CD4-positive, alpha-beta T cell treated with Interleukin-21 for 1 hour (primary cell): ENCODE data around the gene TNIK.

Source experiments
- DNase-seq: peaks from one replicate; pipeline ENCODE4 v3.0.0-alpha.2; 2020

Gene TNIK

DNA sequence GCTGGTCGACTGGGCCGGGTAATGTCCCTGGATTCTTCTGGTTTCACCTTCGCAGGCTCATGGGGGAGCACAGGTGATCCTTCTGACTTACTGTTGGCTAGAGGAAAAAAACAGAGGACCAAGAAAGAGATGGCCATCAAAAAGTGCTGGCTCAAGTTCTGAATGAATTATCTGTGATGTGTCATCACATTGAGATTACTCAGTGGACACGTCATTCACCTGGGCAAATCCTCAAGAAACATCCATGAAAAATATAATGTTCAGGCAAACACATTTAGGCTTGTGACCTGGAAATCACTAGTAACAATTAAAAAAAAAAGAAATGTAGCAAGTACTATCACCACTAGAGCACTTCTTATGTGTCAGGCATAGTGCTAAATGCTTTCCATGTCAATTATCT lies 352.1 kb downstream of the TNIK start:
- no peak for DNase-seq

DNA sequence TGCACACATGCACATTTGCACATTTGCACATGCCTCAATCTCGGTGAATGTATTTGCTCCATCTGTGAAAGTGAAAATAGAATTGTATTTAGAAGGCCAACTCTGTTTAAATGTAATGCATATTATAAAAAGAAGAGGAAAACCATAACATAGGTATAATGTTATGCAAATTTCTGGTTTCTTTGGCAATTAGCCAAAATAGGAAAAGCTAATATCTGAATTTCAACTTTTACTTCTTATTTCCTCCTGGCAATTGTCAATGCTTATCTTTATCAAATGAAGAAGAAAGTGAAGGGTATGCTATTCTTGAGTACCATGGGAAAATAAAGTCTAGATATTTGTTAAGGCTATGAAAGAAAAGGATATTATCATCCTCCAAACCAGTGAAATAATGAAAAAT lies 357.0 kb downstream of the TNIK start:
- no peak for DNase-seq

DNA sequence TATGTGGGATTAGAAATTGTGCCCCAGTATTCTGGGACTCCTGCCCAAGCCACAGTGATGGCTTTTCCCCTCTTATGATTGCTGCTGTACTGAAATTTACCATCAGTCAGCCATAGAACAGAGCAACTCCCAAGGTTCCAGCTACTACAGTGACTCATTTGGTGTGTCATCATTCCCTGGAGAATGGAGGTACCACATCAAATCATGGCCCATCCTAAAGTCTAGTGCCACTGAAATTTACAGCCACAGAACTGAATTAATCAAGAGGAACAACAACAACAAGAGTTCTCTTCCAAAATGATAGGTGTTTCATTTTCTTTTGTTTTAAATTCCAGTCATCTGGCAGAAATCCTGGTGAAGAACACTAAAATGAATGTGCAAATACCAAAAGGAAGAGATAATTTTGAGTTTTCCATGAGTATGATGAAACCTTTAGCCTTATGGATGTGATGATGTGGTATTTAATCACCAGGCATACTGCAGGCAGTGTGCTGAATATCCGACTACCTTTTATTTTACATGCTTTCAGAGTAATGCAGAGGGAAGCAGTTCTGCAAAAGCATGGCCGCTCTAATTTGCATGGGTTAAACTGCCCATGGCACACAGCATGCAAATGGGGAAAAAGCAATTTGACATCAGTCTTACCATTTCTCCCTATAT lies 358.1 kb downstream of the TNIK start:
- DNase-seq, result no peak

DNA sequence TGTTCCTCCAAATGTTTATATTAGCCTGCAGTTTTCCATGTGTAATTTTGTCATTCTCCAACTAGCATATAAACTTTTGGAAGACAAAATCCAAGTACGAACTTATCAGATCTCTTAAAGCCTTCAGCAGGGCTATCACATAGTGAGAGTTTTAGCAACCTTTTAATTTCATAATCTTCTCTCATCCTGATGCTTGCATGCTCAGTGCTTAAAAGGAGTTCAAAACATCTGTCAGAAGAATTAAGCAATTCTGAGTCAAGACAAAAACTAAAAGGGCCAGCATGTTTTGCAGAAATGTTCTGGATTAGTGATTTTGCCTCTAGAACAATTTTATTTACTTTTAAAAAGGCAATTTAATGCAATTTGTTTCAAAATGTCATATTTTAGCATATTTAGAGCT lies 360.3 kb downstream of the TNIK start:
- DNase-seq, result no peak

DNA sequence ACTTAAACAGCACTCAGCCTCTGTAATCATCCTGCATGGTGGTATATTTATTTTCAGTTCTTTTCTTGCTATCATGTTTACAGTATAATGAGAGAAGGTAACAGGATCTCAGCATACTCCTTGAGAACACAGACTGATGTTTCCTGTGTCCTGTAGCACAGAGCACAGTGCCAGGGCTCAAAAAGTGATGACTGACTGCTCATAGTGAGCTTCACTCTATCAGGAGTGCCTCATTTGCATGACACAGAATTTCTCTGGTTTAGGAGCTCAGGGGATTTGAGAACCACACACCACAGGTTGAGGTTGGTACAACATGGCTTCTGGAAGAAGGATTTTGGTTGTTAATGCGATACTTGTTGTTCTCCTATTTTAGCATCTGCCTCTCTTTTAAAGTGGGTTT lies 365.1 kb downstream of the TNIK start:
- DNase-seq, result no peak

DNA sequence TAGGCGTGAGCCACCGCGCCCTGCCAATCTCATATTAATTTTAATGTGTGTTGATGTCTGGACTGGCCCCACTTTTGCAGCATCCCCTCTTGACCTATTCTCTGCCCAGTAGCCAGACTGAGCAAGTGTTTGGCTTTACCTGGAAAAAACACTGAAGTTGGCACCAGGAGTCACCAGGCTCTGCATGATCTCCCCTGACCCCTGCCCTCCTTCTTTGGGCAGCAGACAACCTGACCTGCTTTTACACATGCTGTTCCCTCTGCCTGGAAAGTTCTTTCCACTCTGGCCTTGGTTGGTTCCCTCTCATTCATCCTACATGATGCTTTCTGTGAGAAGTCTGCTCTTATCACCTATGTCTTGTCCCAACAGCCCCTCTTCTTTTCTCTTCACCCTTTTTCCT lies 365.8 kb downstream of the TNIK start:
- no peak for DNase-seq

DNA sequence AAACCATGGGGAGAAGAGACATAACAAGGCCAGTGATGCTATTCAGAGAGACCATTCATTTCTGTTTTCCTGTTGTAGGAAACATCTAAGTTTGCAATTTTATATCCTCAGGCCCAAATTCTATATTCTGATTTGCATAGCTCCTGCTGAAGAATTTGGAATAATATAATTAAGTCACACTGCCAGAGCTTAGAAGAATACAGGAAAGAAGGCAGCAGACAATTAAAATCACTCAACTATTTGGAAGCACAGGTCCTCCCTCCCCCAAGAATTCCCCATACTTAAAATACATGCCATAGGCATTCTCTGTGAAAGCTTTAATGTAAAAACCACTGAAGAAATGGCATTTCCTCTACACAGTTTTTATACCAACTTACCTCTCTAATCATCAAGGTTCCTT lies 366.7 kb downstream of the TNIK start:
- no peak for DNase-seq

DNA sequence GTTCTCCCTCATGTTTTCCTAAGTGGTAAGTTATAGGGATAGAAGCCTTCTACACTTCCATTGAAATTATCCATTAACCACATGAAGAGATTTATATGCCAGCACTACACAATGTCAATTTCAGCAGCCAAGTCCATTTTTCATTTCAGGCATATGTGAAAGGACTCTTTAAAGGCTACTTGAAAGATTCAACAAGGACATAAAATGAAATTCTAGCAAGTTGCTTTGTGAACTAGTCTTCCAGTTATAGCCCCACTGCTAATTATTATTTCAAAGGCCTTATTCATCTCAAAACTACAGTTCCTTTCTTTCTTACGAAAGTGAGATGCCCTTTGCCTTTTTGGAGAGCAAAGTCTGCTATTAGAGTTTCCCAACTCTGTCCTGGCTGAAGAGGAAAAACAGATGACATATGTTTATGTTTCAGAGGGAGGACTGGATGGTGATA lies 367.7 kb downstream of the TNIK start:
- DNase-seq, result no peak

DNA sequence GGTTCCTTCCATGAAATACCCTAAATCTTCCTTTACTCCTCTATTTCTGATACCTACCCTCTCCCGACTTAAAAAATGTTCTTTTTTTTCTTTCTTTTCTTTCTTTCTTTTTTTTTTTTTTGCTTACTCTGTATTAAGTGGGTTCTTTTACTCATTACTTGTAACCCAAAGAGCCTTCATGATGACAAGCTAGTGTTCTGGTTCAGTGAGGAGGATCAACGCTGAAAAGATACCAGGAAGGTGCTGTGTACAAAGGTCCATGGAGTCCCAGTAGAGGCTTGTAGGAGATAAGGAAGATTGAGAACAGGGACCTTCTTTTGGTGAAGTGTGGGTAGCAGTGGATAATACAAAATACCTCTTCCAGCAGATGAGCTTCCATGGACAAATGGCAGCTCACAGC lies 369.9 kb downstream of the TNIK start:
- no peak for DNase-seq

DNA sequence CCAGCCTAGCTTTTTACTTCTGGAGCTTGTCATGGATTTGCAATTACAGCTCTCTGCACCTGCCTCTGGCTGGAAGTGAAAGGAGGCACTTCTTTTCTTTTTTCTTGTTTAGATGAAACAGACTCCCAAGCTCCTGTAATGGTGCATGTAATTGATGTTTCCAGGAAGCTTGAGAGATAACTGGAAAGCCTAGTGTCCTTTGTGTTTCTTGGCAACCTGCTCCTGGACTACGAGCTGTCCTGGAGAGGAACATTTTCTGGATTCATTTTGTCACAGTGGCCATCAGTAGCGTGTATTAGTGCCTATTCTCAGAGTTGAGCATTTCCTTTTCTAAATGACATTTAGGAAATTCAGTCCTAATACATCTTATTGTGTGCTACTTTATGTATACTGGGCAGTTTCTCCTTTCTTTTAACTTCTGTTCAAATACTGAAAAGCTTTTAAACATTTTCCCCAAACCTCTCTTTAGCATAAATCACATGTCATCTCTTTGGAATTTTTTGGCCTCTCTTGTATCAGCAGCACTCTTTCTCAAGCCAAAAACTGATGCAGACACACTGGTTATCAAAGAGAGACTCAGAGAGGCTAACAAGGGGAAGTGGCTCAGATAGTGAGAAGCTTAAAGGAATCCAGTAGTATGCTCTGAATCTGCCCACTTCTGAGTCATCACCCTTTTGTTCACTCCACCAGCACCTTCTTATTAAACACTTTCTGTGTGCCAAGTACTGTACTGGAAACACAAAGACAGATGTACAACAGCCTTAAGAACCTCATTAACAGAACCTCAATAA lies 371.0 kb downstream of the TNIK start:
- no peak for DNase-seq

DNA sequence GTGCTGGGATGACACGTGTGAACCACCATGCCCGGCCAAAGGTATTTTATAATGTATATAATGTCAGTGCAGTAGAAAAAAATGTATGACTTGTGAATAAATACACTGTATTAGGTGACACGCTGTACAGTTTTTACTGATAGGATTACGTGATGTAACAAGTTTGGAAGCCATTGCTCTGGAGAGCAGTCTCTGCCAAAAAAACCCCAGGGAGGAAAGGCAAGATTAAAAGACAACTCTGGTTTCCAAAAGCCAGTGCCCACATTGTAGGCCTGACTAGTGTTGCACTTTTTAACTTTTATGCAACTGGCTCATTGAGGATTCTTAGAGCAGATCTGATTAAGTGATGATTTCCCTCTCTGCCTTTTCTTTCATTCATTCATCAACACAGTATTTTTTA lies 371.7 kb downstream of the TNIK start:
- DNase-seq, result no peak

DNA sequence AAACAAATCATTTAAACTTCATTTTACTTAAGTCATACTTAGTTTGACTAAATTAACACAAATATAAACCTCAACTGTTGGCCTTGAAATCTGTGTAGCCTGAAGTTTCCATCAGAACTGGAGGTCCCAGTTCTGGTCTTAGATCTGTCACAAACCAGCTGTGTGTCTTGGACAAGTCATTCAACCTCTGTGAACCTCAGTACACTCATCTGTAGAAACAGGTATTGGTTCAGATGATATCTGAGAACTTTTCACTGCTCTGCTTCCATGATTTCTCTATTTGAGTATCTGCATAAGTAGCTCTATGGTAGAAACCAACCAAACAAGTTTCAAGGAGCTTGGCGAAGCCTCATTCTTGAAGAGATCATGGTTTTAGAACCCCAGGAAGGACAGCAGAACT lies 373.3 kb downstream of the TNIK start:
- no peak for DNase-seq

DNA sequence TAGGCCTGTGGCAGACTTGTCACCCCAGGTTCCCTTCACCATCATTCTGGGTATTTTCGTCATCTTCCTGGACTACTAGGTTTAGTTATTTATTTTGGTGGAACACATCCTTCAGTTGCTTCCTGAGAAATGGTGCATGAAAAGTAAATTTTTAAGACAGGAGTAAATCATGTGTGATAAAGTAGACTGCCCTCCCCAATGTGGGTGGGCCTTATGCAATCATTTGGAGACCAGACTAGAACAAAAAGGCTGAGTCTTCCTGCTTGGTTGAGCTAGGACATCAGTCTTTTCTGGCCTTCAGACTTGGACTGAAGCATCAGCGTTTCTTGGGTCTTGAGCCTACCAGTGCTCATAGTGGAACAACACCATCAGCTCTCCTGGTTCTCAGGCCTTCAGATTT lies 382.9 kb downstream of the TNIK start:
- DNase-seq, result no peak

DNA sequence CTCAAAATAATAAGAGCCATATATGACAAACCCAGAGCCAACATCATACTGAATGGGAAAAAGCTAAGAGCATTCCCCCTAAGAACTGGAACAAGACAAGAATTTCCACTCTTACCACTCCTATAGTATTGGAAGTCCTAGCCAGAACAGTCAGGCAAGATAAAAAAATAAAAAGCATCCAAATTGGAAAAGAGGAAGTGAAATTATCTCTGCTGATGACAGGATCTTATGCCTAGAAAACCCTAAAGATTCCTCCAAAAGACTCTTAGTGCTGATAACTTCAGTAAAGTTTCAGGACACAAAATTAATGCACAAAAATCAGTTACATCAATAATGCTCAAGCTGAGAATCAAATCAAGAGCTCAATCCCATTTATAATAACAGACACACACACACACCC lies 387.8 kb downstream of the TNIK start:
- DNase-seq, result no peak

DNA sequence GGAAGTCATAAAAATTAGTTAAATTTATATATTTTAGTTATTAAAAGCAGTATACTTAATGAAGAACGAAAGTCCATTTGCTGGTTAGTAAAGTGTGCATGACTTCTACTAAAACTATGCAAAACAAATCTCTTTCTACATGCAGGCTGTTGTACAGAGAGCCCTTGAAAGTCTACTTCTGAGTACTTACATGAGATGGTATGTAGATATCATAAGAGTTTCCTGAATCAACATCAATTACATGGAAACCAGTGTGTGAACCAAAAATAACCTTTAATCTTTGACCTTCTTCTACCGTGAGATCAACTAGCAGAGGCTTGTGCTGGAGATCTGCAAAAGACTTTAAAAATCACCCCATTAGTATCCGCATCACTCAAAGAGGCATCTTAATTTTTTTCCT lies 391.5 kb downstream of the TNIK start:
- no peak for DNase-seq

DNA sequence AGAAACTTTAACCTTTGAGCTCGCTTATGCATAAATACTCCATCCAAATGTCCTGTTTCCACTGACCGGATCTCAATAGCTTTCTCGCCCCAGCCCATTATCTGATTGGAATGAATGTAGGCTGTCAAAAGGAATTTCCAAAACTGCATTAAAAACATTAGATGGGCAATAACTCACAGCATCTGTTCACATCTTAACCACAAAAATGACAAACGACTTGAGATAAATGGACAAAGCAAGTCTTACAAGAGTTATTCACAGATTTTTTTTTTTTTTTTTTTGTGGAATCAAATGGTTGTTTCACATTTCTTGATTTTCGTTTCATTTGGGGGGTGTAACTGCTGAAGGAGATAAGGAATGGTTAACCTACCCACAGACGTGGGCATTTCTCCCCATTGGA lies 394.0 kb downstream of the TNIK start:
- DNase-seq, result no peak

DNA sequence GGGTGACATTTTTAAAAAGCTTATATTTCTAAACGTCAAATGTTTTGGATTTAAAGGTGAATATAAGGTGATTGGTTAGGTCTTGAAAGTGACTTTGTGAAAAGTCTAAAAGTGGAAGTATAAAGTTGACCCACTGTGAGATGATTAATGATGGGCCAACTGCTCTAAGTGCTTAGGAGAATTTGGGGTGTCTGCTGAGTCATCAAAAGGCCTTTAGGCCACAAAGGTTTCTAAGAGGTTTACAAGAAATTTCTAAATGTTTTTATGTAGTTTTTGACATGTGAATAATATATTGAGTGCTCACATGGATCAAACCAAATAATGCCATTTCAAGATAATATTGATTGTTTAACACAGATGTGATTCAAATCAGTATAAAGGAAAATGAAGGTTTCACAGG lies 394.5 kb downstream of the TNIK start:
- no peak for DNase-seq

DNA sequence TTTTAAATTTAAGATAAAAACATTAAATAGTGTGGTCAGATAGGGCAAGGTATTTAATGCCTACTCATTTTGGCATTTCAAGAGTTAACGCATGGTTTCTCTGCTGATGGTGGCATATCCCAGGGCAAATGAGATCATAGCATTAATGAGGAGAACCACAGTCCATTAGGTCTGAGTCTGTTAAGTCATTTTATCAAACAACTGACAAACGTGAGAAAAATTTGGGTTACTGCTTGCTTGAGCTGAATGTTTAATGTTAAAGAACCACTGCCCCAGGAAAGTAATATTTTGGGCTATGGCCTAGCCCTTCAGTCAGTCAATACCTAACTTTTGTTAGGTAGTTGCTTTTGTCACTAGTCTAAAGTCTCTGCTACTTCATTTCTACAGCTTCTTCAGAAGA lies 395.7 kb downstream of the TNIK start:
- no peak for DNase-seq

DNA sequence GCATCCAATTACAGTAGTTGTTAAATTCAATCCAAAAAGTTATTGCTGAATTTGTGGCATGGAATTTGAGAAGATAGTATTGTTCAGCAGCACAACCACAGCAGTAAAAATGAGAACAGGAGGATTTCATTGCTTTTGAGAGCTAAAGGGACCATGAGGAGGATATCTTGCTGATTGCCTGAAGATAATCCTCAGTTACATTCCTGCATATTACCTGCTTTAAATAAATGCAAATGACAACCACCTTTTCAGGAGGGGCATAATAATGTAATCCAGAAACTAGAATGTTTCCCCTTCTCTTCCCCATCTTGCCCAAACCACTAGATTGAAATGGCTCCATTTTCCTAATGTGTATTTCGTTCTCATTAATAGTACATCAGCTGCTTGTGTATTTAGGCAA lies 398.5 kb downstream of the TNIK start:
- no peak for DNase-seq

DNA sequence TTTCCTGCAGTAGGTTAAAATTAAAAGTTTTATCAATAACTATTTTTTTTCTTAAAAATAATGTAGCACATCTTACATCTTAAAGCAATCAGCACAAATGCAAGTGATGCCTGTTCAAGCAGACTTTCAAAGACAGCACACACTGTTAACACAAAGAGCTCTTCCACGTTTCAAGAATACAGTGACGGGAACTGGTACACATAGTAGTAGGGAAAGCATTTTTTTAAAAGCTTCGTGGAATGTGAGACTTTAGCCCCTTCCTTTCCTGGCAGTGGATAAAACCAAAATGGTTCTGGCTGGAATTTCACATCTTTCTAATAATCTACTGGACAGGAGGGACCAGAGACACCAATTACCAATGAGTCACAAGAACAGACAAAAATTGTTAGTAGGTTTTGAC lies 400.2 kb downstream of the TNIK start:
- no peak for DNase-seq

DNA sequence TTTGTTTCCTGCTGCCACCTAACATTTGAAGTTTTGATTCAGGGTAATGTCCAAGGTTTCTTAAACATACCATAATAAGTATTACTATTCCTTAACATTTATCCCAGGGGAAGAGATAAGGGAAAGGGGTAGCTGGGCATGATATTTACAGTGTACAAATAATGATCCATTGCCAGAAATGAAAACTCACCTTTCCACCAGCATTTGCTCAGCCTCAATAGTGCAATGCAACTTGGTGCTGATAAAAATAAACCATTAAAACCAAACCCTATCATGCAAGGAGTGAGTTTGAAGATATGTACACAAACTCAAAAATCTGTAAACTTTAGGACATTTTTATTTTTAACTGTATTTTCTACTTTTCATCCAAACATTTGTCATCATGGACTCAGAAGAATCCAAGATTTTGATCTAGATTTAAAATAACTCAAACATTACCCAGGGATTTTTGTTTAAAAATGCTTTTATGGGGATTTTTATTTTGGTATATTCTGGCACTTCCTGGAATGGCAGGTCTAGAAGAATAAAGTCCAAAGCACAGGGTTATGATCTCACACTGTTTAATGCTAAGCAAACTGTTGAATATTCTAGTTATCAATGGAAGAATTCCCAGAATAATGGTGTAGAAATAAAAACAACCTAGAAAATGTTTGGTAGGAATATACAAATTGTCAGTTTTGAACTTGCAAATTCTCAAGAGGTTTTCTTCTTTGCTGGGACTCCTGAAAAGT lies 401.2 kb downstream of the TNIK start:
- DNase-seq, result no peak

DNA sequence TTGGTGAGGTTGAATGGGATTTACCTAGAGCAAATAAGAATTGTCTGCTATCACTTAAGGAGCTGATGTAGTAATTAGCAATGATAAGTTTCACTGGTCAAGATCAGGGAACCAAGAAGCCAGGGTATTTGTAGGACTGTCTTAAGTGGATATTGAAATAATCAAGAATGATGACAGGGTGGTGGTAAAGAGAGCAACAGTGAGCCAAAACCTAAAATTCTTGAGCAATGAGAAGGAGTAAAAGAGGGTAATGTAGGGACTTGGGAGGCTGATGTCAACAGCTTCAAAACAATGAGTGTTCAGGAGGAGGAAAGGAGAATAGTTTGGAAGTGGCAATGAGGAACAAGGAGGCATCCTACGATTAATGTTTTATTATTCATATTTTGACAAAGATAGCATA lies 402.1 kb downstream of the TNIK start:
- DNase-seq, result no peak

DNA sequence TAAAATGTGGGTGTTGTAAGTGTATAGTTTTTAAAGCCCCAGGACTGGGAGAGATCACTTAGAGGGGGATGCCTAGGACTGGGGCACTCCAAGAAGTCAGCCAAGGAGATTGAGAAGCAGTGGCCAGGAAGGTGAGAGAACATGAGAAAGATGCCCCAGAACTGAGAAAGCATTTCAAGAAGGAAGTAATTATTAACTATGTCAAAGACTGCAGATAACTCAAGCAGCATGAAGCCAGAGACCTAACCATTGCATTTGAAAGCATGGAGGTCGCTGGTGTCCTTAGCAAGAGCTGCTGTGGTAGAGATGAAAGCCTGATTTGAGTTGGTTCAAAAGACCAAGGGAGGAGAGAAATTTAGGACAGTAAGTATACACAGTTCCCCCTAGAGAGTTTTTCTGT lies 403.1 kb downstream of the TNIK start:
- no peak for DNase-seq

DNA sequence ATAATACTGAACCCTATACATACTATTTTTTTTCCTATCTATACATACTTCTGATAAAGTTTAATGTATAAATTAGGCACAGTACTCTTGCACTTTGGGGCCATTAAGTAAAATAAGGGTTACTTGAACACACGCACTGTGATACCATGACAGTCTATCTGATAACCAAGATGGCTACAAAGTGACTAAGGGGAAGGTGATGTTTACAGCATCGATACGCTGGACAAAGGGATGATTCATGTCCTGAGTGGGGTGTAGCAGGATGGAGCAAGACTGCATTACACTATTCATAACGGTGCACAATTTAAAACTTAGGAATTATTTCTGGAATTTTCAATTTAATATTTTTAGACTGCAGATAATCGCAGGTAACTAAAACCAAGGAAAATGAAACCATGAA lies 403.7 kb downstream of the TNIK start:
- DNase-seq, result no peak
